HEK293 (cell line): ENCODE measurements around the gene ERRFI1.

Experiments
- GLI2 ChIP-seq: fragments of 450-650 bp; formaldehyde crosslinking; IDR thresholded peaks from 2 replicates; pipeline ENCODE4; 2017; ENCODE audit warnings: missing biosample characterization, missing genetic modification characterization, low read depth, borderline replicate concordance
- KLF10 ChIP-seq: fragments of 450-650 bp; IDR thresholded peaks from 2 replicates; pipeline ENCODE4 v1.5.1; 2018; ENCODE audit warnings: missing biosample characterization, mild to moderate bottlenecking, missing genetic modification characterization
- MZF1 ChIP-seq: fragments of 450-650 bp; formaldehyde crosslinking; IDR thresholded peaks from 2 replicates; pipeline ENCODE4 v1.5.1; 2017; ENCODE audit warnings: missing biosample characterization, missing genetic modification characterization, borderline replicate concordance
- OSR2 ChIP-seq: fragments of 450-650 bp; formaldehyde crosslinking; IDR thresholded peaks from 2 replicates; pipeline ENCODE4 v1.5.1; 2016; ENCODE audit warnings: missing biosample characterization, missing genetic modification characterization
- OVOL3 ChIP-seq: fragments of 450-650 bp; formaldehyde crosslinking; IDR thresholded peaks from 2 replicates; pipeline ENCODE4 v1.5.1; 2016; ENCODE audit warnings: missing biosample characterization, missing genetic modification characterization
- PRDM1 ChIP-seq: fragments of 450-650 bp; formaldehyde crosslinking; IDR thresholded peaks from 2 replicates; pipeline ENCODE4; 2016; ENCODE audit warnings: missing biosample characterization, missing genetic modification characterization
- PRDM6 ChIP-seq: fragments of 450-650 bp; formaldehyde crosslinking; IDR thresholded peaks from 2 replicates; pipeline ENCODE4 v1.5.1; 2017; ENCODE audit warnings: missing biosample characterization, missing genetic modification characterization
- ZBTB1 ChIP-seq: fragments of 450-650 bp; formaldehyde crosslinking; IDR thresholded peaks from 2 replicates; pipeline ENCODE4 v1.5.1; 2016; ENCODE audit warnings: missing biosample characterization, missing genetic modification characterization
- ZBTB11 ChIP-seq: fragments of 450-650 bp; formaldehyde crosslinking; conservative IDR thresholded peaks from 2 replicates; pipeline ENCODE4 v1.5.1; 2016; ENCODE audit warnings: low read depth, missing biosample characterization, missing genetic modification characterization
- ZFP69B ChIP-seq: fragments of 450-650 bp; formaldehyde crosslinking; IDR thresholded peaks from 2 replicates; pipeline ENCODE4 v1.5.1; 2016; ENCODE audit warnings: missing biosample characterization, missing genetic modification characterization
- ZNF155 ChIP-seq: fragments of 450-650 bp; formaldehyde crosslinking; IDR thresholded peaks from 2 replicates; pipeline ENCODE4 v1.5.1; 2016; ENCODE audit warnings: missing biosample characterization, missing genetic modification characterization
- ZNF202 ChIP-seq: fragments of 450-650 bp; formaldehyde crosslinking; IDR thresholded peaks from 2 replicates; pipeline ENCODE4 v1.5.1; 2016; ENCODE audit warnings: missing biosample characterization, missing genetic modification characterization, borderline replicate concordance
- ZNF404 ChIP-seq: fragments of 450-650 bp; formaldehyde crosslinking; IDR thresholded peaks from 2 replicates; pipeline ENCODE4 v1.5.1; 2017; ENCODE audit warnings: missing biosample characterization, missing genetic modification characterization
- ZNF792 ChIP-seq: fragments of 450-650 bp; formaldehyde crosslinking; IDR thresholded peaks from 2 replicates; pipeline ENCODE4 v1.5.1; 2016; ENCODE audit warnings: missing biosample characterization, missing genetic modification characterization
- ZNF843 ChIP-seq: fragments of 450-650 bp; formaldehyde crosslinking; IDR thresholded peaks from 2 replicates; pipeline ENCODE4 v1.5.1; 2016; ENCODE audit warnings: missing biosample characterization, missing genetic modification characterization
- ZXDB ChIP-seq: fragments of 450-650 bp; formaldehyde crosslinking; IDR thresholded peaks from 2 replicates; pipeline ENCODE4 v1.5.1; 2016; ENCODE audit warnings: missing biosample characterization, missing genetic modification characterization
- TF ChIP-seq, protein P1 (sequence below): fragments of 450-650 bp; formaldehyde crosslinking; IDR thresholded peaks from 2 replicates; pipeline ENCODE4 v1.5.1; 2016; ENCODE audit warnings: missing biosample characterization, missing genetic modification characterization, borderline replicate concordance
- TF ChIP-seq, protein P2 (sequence below): fragments of 450-650 bp; formaldehyde crosslinking; IDR thresholded peaks from 2 replicates; pipeline ENCODE4 v1.5.1; 2016; ENCODE audit warnings: missing biosample characterization, missing genetic modification characterization
- TF ChIP-seq, protein P3 (sequence below): fragments of 450-650 bp; formaldehyde crosslinking; IDR thresholded peaks from 2 replicates; pipeline ENCODE4 v1.5.1; 2016; ENCODE audit warnings: missing biosample characterization, missing genetic modification characterization

The ERRFI1 gene

GRCh38 chr1:8017495-8018197 lies 8.5 kb downstream of the ERRFI1 start (continued):
- TF ChIP-seq, protein P1, sequence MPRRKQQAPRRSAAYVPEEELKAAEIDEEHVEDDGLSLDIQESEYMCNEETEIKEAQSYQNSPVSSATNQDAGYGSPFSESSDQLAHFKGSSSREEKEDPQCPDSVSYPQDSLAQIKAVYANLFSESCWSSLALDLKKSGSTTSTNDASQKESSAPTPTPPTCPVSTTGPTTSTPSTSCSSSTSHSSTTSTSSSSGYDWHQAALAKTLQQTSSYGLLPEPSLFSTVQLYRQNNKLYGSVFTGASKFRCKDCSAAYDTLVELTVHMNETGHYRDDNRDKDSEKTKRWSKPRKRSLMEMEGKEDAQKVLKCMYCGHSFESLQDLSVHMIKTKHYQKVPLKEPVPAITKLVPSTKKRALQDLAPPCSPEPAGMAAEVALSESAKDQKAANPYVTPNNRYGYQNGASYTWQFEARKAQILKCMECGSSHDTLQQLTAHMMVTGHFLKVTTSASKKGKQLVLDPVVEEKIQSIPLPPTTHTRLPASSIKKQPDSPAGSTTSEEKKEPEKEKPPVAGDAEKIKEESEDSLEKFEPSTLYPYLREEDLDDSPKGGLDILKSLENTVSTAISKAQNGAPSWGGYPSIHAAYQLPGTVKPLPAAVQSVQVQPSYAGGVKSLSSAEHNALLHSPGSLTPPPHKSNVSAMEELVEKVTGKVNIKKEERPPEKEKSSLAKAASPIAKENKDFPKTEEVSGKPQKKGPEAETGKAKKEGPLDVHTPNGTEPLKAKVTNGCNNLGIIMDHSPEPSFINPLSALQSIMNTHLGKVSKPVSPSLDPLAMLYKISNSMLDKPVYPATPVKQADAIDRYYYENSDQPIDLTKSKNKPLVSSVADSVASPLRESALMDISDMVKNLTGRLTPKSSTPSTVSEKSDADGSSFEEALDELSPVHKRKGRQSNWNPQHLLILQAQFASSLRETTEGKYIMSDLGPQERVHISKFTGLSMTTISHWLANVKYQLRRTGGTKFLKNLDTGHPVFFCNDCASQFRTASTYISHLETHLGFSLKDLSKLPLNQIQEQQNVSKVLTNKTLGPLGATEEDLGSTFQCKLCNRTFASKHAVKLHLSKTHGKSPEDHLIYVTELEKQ, result peak; percentile 71; the same call in 1 of the 2 replicates
- TF ChIP-seq ZNF404 (no peak), ZFP69B (peak; percentile 52; the same call in 1 of the 2 replicates), KLF10 (tag by site-specific recombination) (peak; percentile 65), ZBTB11 (tag by site-specific recombination) (no peak), PRDM1 (tag by site-specific recombination) (peak; percentile 49; the same call in 1 of the 2 replicates), ZNF155 (no peak), ZXDB (peak; percentile 78; the same call in 1 of the 2 replicates), ZNF843 (tag by site-specific recombination) (peak; percentile 73), OSR2 (tag by site-specific recombination) (peak; percentile 94), ZNF202 (tag by site-specific recombination) (no peak), GLI2 (tag by site-specific recombination) (0 out of 2 replicates have a peak, but pooled peaks have one; percentile 5), PRDM6 (tag by site-specific recombination) (peak; percentile 98), ZBTB1 (tag by site-specific recombination) (no peak), OVOL3 (tag by site-specific recombination) (0 out of 2 replicates have a peak, but pooled peaks have one; percentile 33), ZNF792 (tag by site-specific recombination) (no peak), MZF1 (tag by site-specific recombination) (peak; percentile 51; the same call in 1 of the 2 replicates)
- TF ChIP-seq, protein P2, sequence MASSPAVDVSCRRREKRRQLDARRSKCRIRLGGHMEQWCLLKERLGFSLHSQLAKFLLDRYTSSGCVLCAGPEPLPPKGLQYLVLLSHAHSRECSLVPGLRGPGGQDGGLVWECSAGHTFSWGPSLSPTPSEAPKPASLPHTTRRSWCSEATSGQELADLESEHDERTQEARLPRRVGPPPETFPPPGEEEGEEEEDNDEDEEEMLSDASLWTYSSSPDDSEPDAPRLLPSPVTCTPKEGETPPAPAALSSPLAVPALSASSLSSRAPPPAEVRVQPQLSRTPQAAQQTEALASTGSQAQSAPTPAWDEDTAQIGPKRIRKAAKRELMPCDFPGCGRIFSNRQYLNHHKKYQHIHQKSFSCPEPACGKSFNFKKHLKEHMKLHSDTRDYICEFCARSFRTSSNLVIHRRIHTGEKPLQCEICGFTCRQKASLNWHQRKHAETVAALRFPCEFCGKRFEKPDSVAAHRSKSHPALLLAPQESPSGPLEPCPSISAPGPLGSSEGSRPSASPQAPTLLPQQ (tag by site-specific recombination), result peak; percentile 49; the same call in 1 of the 2 replicates
- TF ChIP-seq, protein P3, sequence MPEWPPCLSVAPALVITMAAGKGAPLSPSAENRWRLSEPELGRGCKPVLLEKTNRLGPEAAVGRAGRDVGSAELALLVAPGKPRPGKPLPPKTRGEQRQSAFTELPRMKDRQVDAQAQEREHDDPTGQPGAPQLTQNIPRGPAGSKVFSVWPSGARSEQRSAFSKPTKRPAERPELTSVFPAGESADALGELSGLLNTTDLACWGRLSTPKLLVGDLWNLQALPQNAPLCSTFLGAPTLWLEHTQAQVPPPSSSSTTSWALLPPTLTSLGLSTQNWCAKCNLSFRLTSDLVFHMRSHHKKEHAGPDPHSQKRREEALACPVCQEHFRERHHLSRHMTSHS (tag by site-specific recombination), result no peak
